Liver (tissue), 3 donors: ENCODE measurements around the gene FRYL.

ENCODE experiments used
- ATF3 ChIP-seq: IDR thresholded peaks from 2 replicates; pipeline ENCODE4 v1.6.1; 2016; ENCODE audit warnings: antibody characterized with exemption
- CTCF ChIP-seq: fragments of 150-350 bp; IDR thresholded peaks from 2 replicates; pipeline ENCODE4 v1.5.1; 2017; ENCODE audit warnings: improper control_type of control experiment, low read depth, low read length; ENCODE audit not compliant: missing input control
- EGR1 ChIP-seq, 2 donors: IDR thresholded peaks; 2 replicates each; pipeline ENCODE4 v1.6.1; 2016 to 2018; ENCODE audit warnings: antibody characterized with exemption in 2 of 2, low read depth in 2 of 2
- FOXA1 ChIP-seq: IDR thresholded peaks from 2 replicates; pipeline ENCODE4 v1.6.1; 2016; ENCODE audit warnings: antibody characterized with exemption
- GABPA ChIP-seq, 2 donors: IDR thresholded peaks in 1 of 2; conservative IDR thresholded peaks in 1 of 2; 2 replicates each; pipeline ENCODE4 v1.6.1; 2016; ENCODE audit warnings: antibody characterized with exemption in 2 of 2, mild to moderate bottlenecking in 1 of 2, moderate library complexity in 1 of 2
- JUND ChIP-seq, 2 donors: IDR thresholded peaks; 2 replicates each; pipeline ENCODE4 v1.6.1; 2016; ENCODE audit warnings: antibody characterized with exemption in 2 of 2
- MAX ChIP-seq: IDR thresholded peaks from 2 replicates; pipeline ENCODE4 v1.6.1; 2016; ENCODE audit warnings: antibody characterized with exemption
- RAD21 ChIP-seq, 2 donors: IDR thresholded peaks; 2 replicates each; pipeline ENCODE4 v1.6.1; 2016; ENCODE audit warnings: antibody characterized with exemption in 2 of 2, mild to moderate bottlenecking in 2 of 2
- REST ChIP-seq: IDR thresholded peaks from 2 replicates; pipeline ENCODE4 v1.6.1; 2016; ENCODE audit warnings: antibody characterized with exemption, mild to moderate bottlenecking
- RXRA ChIP-seq, 2 donors: IDR thresholded peaks; 2 replicates each; pipeline ENCODE4 v1.6.1; 2017 to 2018; ENCODE audit warnings: antibody characterized with exemption in 2 of 2, mild to moderate bottlenecking in 1 of 2
- SP1 ChIP-seq: IDR thresholded peaks from 2 replicates; pipeline ENCODE4 v1.6.1; 2018; ENCODE audit warnings: antibody characterized with exemption, mild to moderate bottlenecking
- TAF1 ChIP-seq: conservative IDR thresholded peaks from 2 replicates; pipeline ENCODE4 v1.6.1; 2016; ENCODE audit warnings: antibody characterized with exemption, mild to moderate bottlenecking
- YY1 ChIP-seq: IDR thresholded peaks from 2 replicates; pipeline ENCODE4 v1.6.1; 2016; ENCODE audit warnings: antibody characterized with exemption, mild to moderate bottlenecking
- donor health status: healthy.
- donor health status: healthy.

GRCh38 chr4:48640225-48640624 lies 139.9 kb downstream of the FRYL start:
- no peak for TF ChIP-seq CTCF
- TF ChIP-seq REST: no peak
- TF ChIP-seq EGR1 (IDR thresholded peaks at IDR 0.05; ENCODE audit: low read depth in 2 of 2): no peak
- no peak for TF ChIP-seq TAF1
- no peak for TF ChIP-seq ATF3
- TF ChIP-seq MAX: no peak
- no peak for TF ChIP-seq SP1
- TF ChIP-seq YY1: no peak
- no peak for TF ChIP-seq RAD21 (IDR thresholded peaks at IDR 0.05)
- TF ChIP-seq JUND (IDR thresholded peaks at IDR 0.05): no peak
- no peak for TF ChIP-seq GABPA (IDR thresholded peaks at IDR 0.05 in 1 of 2, conservative IDR thresholded peaks at IDR 0.05 in 1 of 2)
- no peak for TF ChIP-seq FOXA1
- TF ChIP-seq RXRA (IDR thresholded peaks at IDR 0.05): no peak
